NCI-H748 treated with DMSO at 0.1 percent for 48 hours (cell line): ENCODE results near the gene SMIM15.

Source experiments
- DNase-seq: peaks from one replicate; lab custom pipeline; 2025; lab: John Stamatoyannopoulos, UW

Gene SMIM15

DNA sequence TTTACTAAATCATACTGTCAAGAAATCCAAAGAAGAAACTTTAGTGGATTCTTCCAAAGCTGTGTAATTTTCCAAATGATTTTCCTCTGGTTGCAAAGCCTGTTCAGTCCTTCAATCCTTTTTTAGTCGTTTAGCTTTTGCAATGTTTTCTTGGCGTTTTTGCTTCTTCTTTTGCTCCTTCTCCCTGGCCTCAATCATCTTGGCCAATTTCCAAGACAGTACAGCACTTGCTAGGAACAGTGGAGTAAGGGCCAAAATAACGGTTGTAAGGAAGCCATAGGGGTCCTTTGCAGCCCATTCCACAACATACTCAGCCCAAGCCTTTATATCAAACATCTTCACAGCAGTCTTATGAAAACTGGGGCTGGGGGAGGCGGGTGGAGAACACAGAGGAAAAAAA, 2.4 kb downstream of the SMIM15 start:
- DNase-seq: no peak

DNA sequence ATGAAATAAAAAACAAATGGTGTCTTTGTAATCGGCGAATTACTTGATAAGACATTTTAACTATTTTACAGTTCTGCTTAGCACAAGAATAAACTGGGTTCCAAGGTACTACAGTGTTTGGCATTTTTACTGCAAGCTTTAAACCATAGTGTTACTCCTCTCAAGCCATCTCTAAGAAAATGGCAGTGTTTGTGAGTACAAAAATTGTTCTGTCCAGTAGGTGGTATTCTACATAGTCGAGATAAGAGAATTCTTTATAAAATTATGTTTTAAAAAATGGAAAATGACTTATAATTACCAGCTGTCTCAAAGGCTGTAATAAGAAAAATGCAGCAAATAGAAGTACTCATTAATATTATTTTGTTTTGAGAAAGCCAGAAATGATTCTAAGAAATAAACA, 3.2 kb downstream of the SMIM15 start:
- no peak for DNase-seq

DNA sequence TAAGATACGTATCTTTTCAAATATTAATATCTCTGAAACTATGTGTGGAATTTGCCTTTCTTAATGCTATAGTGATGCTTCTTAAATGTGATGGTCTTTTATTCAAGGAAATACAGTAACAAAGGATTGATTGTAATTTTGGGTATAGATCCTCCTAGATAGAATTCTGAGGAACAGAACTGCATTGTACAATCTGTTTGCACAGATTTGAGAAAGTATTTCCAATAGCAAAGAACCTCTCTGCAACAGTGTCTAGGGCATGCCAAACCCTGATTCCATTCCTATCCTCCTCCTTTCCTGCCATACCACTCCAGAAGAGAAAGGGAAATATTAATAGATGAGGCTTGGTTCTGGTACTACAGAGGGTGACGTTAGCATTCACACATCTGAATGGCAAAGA, 10.4 kb downstream of the SMIM15 start:
- no peak for DNase-seq

DNA sequence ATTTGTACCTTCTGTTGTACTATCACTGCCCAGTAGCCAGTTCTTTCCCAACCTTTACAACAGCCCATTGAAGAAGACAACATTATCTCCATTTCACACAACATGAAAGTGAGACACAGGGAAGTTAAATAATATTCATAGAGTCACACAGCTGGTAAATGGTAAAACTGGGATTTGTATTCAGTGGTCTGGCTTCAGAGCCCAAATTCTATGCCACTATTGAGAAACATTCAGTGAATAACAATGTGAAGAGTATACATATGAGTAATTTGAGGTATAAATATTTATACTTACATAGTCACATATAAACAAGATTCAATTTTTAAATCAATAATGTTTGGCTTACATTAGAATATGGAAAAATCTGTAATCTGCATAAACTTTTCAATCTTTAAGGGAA, 13.8 kb downstream of the SMIM15 start:
- DNase-seq: no peak

DNA sequence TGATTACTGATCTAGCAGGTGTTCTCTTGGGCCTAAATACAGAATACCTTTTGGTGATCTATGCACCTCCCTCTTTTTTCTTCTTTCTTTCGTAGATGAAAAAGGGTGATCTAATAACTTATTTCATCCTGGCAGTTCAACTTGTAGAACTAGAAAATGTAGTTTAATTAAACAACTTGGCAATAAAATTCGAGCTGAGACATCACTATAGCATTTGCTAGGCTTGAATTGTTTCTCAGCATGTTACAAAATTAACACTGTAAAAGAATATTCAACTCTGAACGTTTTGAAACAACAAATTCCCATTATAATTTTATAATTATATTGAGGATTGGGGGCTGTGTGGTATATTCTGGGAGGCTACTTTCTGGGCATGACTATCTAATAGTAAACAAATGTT, 19.5 kb downstream of the SMIM15 start:
- no peak for DNase-seq

DNA sequence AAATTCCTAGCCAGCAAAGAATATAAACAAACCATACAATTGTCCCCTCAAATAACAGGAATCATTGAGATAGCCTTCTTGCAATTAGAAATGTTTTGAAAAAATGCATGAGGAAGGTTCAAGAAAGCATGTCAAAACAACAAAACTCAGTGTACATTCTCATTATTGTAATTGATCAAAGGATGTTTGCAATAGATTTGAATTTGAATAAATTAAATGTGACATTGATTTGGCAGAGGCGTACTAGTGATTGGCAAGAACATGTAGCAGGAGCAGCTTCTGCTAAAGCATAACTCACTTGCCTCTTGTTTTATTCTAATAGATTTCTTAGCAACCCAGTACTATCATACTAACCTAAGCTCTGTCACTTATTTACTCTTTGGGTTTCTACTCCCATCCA, 19.9 kb downstream of the SMIM15 start:
- no peak for DNase-seq

DNA sequence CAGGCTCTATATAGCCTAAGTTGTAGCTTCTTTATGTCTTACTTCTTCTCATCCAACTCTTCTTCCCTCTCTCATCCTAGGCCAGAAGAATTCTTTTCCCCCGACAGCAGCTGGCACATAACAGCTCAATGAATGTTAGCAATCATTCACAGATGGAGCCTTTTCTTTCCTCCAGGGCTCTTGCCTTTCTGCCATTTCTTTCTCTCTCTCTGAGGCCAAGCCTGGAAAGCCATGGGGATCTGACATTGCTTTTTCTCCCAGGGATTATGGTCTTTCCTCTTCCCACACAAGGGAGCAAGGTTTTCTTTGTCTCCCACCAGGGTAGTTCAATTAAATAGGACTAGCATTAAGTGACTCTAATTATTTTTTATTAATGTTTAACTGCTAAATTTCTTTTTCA, 20.5 kb downstream of the SMIM15 start:
- no peak for DNase-seq

DNA sequence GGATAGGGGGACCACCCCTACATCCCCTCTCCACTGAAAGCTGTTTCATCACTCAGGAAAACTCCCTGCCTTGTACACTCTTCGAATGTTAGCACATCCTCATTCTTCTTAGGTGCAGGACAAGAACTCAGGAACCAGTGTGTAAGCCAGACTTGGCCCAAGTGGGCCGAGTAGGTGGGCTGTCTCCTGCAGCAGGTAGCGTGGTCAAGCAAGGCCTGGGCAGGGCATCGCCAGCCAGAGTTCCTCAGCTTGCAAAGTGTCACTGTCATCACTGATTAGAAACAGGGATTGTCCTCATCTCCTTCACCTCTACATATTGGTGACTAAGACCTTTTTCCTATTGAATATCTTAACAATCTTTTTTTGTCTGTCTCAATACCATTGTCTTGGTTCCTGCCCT, 22.3 kb downstream of the SMIM15 start:
- no peak for DNase-seq

DNA sequence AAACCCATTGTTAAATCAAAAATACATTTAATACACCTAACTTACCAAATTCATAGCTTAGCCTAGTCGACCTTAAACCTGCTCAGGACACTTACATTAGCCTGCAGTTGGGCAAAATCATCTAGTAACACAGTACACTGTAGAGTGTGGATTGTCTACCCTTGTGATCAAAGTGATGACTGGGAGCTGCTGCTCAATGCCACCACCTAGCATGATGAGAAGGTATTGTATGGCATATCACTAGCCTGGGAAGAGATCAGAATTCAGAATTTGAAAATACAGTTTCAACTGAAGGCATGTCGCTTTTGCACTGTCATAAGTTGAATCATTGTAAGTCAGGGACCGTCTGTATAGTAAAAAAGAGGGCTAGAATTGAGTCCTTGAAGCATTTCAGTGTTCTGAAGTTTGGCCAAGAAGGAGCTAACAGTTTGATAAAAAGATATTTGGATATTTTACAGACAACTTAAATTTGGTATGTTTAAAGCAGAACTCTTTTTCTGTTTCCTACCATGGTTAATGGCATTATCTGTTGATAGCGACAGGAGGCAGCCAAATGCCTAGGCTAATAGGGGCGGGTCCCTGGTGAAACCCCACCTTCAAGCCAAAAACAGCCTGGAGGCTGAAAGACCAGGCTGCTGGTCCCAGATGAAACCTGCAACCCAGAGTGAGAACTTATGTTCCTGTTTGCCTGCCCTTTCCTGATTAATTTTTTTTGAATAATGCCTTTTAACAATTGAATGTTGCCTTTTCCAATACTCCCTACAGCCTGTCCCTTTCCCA, 23.0 kb downstream of the SMIM15 start:
- no peak for DNase-seq

DNA sequence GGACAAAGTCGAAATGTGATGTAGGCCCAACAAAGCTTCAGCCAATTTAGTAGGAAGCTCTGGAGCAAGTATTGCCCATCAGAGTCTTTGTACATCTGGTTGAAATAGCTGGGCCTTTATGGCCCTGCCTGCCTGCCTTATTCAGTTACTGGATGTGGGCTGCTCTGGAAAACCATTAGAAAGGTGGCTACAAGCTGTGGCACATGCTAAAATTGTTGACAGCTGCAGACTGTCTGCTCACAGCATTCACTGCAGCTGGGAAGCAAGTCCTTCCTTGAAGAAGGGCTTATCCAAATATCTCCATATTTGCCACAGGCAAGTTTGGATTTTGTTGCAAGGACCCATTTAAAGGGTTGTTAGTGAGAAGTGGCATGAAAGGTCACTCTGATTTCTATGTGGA, 24.4 kb downstream of the SMIM15 start:
- DNase-seq: no peak

DNA sequence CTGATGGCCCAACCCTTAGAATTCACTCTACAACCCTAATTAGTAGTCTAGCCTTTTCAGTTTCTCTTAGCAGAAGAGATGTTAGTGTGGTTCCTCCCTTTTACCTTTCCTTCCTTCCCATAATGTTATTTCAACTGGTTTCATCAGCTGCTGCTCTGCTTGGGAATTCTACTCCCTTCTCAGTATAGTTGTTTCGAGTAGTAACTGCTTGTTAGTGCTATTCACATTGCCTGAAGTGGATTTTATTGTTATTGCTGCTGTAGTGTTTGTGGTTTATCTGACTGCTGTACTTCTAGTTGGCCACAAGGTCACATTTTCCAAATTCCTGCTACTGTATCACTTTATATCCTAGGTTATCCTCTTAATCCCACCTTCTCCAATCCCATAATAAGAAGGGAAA, 29.7 kb downstream of the SMIM15 start:
- no peak for DNase-seq

DNA sequence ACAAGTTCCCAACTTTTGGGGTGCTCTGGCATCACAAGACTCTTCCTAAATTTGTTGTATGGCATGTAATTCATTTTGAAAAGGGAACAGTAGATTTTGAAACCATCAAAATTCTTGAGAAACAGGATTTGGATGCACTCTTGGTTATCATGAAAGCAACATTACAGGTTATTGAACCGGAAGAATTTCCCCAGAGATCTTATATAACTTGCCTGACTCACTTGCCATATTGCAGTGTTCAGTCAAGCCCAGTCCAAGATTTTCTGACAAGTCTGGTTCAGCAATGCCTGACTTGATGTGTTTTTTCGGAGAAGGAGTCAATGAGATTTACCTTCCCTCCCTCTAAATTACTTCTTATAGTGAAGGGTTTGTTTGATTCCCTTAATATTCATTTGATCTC, 32.0 kb downstream of the SMIM15 start:
- no peak for DNase-seq

DNA sequence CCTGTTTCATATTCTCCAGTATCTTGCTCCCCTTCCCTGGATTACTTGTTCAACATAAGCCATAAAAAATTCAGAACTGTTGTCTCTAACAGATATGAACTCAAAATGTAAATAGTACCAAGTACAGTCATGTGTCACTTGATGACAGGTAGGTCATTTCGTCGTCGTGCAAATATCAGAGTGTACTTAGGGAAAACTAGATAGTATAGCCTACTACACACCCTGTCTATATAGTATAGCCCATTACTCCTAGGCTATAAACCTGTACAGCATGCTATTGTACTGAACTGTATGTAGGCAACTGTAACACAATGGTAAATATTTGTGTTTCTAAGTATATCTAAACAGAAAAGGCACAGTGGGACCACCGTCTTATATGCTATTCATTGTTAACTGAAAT, 39.1 kb downstream of the SMIM15 start:
- peak; percentile 97 for DNase-seq

DNA sequence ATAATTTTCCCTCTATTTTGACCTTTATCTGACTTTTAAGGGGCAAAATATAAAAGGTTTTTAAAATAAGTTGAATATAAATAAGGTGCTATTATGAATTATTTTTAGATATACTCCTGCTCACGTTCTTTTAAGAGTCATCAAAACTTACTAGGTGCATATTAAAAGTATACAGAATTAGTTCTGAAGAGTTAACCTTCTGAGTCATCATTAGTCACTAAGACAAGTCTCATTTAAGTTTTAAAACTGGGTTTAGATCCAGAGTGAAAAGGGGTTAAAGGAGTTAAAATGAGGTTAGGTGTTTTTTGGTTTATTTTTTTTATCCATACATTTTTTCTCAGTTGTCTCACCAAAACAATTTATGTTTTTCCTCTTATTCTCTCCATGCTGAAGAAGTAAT, 41.7 kb downstream of the SMIM15 start:
- DNase-seq: no peak

DNA sequence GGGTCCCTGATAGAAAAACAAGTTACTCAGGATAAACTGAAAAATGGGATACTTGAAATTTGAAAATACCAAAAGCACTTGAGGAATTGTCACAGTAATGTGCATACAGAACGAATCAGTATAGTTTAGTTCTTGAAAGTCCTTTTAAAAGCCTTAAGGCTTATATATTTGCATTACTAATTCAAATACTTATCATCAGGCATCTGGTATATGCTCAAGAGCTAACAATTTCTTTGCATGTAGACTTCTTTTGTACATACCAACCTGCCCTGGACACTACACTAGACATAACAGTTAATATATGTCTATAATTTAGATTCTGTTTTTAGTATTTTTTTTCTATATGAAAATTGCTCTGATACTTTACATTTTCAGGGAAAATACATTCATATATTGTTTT, 43.2 kb downstream of the SMIM15 start:
- DNase-seq: no peak

DNA sequence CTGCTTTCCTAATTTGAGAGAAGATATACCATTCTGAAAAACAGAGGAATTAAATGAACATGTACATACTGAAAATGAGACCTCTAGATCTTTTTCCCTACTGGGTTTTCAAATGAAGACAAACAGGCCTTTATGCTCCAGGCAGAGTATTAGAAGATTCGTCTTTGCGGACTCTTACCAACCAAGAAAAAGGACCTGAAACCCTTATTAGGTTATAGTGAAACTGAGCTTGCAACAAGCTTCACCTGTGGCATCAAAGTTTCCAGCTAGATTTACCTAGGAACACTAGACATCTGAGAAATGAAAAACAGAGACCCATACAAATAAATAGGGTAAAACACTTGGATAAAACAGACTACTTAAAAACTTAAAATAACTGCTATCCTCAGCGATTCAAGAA, 46.3 kb downstream of the SMIM15 start:
- DNase-seq: no peak

DNA sequence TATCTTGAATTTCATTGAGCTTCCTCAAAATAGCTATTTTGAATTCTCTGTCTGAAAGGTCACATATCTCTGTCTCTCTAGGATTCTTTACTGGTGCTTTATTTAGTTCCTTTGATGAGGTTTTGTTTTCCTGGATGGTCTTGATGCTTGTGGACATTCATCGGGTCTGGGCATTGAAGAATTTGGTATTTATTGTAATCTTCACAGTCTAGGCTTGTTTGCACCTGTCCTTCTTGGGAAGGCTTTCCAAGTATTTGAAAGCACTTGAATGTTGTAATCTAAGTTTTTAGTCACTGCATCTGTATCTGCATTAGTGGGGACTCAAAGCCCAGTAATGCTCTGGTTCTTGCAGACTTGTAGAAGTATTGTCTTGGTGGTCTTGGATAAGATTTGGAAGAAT, 47.8 kb downstream of the SMIM15 start:
- DNase-seq: no peak
